ENCODE results near the gene ZDHHC11.
A peak's percentile ranks its signal among the peaks of the same experiment; 100 is the strongest.
"Not testable (repeated sequence)": the region's sequence is repeated elsewhere in the genome, so short reads cannot be mapped to it uniquely, and the experiment has no call there.

The ZDHHC11 gene

DNA sequence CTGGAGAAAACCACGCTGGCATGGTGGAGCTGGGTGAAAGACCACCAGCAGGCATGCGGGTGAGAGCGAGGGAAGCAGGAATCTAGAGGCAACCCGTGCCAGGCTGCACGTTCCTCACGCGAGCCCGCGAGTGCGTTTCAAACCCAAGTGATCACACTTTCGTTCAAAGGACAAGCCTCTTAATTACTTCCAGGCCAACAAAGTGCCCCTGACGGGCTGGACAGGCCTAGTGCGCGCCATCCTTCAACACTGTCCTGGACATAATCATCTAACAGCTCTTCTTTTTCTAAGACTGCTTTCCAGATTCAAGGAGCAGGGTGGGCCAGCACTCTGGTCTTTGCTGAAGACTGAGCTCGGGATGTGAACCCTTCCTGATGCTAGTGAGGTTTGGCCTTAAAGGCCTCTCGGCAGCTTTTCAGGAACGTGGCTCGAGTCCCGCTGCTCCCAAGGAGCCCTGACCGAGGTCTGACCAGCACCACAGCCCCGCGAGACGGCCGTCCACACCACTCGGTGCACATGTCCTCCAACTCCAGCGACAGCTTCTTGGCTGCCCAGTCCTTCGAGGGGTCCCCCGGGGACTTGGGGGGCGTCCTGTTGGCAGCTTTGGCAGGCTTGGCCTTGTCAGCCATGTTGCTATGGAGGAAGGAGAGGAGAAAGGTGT is 81.2 kb downstream of the ZDHHC11 start:
- not testable (repeated sequence) for H3K27ac ChIP-seq (ENCODE audit: low read depth, low read length); H3K14ac ChIP-seq (ENCODE audit: low read length); H2AK5ac ChIP-seq (ENCODE audit: low read length); H3K4me1 ChIP-seq (ENCODE audit: control insufficient read depth in 1 of 2, insufficient read depth in 2 of 2, low read length in 2 of 2); H3K4me3 ChIP-seq (ENCODE audit: low read depth, low read length); H2AFZ ChIP-seq (ENCODE audit: insufficient read depth, low read length, poor library complexity); H3K9ac ChIP-seq (ENCODE audit: low read length); H4K91ac ChIP-seq (ENCODE audit: low read depth, low read length); H2BK5ac ChIP-seq (ENCODE audit: low read depth, low read length, poor library complexity); H3K4me2 ChIP-seq (ENCODE audit: low read length); H2BK12ac ChIP-seq (ENCODE audit: low read length); H4K8ac ChIP-seq (ENCODE audit: low read depth, low read length); DNase-seq; H3K27me3 ChIP-seq (ENCODE audit: insufficient read depth, low read length); H3K79me2 ChIP-seq (ENCODE audit: control insufficient read depth, insufficient read depth, low read length, poor library complexity); H2BK120ac ChIP-seq (ENCODE audit: insufficient read depth, low read length, poor library complexity); H3K23ac ChIP-seq (ENCODE audit: low read length); H4K12ac ChIP-seq (ENCODE audit: low read depth, low read length); H3K36me3 ChIP-seq (ENCODE audit: control insufficient read depth in 1 of 2, insufficient read depth in 2 of 2, low read length in 2 of 2); H3K79me1 ChIP-seq (ENCODE audit: low read length); H3K4ac ChIP-seq (ENCODE audit: low read depth, low read length); H3K18ac ChIP-seq (ENCODE audit: low read length)
- no CpG with 5 or more reads among the region's 29 CpGs for WGBS (ENCODE audit: extremely low coverage, insufficient coverage, insufficient read length)
- peaks cover 16% of the 10 kb centered on the region for H3K9me3 ChIP-seq (ENCODE audit: insufficient read depth, low read depth, low read length)

DNA sequence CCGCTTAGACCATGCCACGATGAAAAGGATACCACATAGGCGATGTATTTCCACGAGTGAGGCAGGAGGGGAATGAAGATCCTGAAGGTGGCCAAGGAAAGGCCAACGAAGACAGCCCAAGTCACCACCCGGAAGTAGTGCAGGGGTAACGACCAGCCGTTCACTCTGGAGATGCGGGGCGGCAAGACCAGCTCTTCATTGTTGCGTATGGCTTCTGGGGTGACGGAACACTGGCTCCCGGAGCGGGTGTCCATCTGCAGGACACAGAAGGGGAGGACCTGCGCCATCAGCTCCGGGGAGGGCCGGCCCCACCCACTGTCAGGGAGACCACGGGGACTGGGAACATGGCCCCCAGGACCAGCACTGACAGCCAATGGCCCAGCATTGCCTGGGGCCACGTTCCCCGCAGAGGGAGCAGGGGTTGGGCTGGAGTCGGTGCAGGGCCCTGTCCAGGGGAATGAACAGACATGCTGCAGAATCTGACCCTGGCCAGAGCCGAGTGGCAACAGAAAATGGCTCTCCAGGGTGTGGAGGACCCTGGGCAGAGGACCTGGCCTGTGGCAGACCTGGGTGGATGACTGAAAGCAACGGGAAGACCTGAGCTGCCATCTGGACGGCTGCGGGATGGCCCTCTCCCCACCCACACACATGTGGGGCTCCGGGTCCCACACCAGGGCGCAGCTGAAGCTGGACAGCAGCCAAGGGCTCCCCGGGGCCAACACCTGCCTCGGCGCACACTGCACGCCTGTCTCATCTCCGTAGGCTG is 83.9 kb downstream of the ZDHHC11 start:
- H2BK12ac ChIP-seq (ENCODE audit: low read length): no peak overlapping the region
- H3K27ac ChIP-seq (ENCODE audit: low read depth, low read length): no peak overlapping the region
- no peak overlapping the region for H2AK5ac ChIP-seq (ENCODE audit: low read length)
- no peak overlapping the region for H3K4ac ChIP-seq (ENCODE audit: low read depth, low read length)
- H4K91ac ChIP-seq (ENCODE audit: low read depth, low read length): no peak overlapping the region
- H4K12ac ChIP-seq (ENCODE audit: low read depth, low read length): no peak overlapping the region
- no peaks in the 10 kb centered on the region for H3K27me3 ChIP-seq (ENCODE audit: insufficient read depth, low read length)
- H3K79me2 ChIP-seq (ENCODE audit: control insufficient read depth, insufficient read depth, low read length, poor library complexity): no peaks in the 10 kb centered on the region
- no peak overlapping the region for H3K14ac ChIP-seq (ENCODE audit: low read length)
- H3K9ac ChIP-seq (ENCODE audit: low read length): no peak overlapping the region
- no peak for DNase-seq
- H3K4me1 ChIP-seq (ENCODE audit: control insufficient read depth in 1 of 2, insufficient read depth in 2 of 2, low read length in 2 of 2): no peaks in the 10 kb centered on the region
- peaks cover 28% of the 10 kb centered on the region for H3K9me3 ChIP-seq (ENCODE audit: insufficient read depth, low read depth, low read length)
- H3K18ac ChIP-seq (ENCODE audit: low read length): no peak overlapping the region
- WGBS (ENCODE audit: extremely low coverage, insufficient coverage, insufficient read length): no CpG with 5 or more reads among the region's 32 CpGs
- H3K4me3 ChIP-seq (ENCODE audit: low read depth, low read length): peak overlapping the region; percentile 8
- H3K4me2 ChIP-seq (ENCODE audit: low read length): no peak overlapping the region
- no peaks in the 10 kb centered on the region for H3K79me1 ChIP-seq (ENCODE audit: low read length)
- H3K36me3 ChIP-seq (ENCODE audit: control insufficient read depth in 1 of 2, insufficient read depth in 2 of 2, low read length in 2 of 2): no peaks in the 10 kb centered on the region
- no peak overlapping the region for H4K8ac ChIP-seq (ENCODE audit: low read depth, low read length)
- no peak overlapping the region for H2BK120ac ChIP-seq (ENCODE audit: insufficient read depth, low read length, poor library complexity)
- no peak overlapping the region for H2AFZ ChIP-seq (ENCODE audit: insufficient read depth, low read length, poor library complexity)
- H3K23ac ChIP-seq (ENCODE audit: low read length): no peak overlapping the region
- no peak overlapping the region for H2BK5ac ChIP-seq (ENCODE audit: low read depth, low read length, poor library complexity)

DNA sequence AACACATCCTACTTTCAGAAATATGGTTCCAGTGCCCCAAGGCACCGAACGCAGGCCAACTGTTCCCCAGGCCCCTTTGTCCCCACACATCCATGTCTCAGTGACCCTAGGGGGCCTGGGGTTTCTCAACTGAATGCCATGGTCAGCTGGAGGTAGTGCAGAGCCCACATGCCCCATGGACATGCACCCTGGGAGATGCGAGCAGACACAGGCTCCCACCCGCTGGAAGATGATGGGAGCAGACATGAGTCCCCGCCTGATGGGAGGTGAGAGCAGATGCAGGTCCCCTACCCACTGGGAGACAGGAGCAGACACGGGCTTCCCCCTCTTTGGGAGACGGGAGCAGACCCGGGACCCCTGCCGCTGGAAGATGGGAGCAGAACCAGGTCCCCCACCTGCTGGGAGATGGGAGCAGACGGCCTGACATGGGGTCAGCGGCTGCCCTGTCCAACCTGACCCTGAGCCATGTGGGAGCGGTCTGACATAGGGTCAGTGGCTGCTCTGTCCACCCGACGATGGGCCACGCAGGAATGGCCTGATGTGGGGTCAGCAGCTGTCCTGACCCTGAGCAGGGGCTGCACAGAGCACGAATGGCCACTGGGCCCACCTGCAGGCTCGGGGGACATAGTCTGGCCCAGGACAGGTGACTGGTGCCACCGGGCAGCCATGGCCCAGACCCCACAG is 84.7 kb downstream of the ZDHHC11 start:
- no peak overlapping the region for H4K12ac ChIP-seq (ENCODE audit: low read depth, low read length)
- WGBS (ENCODE audit: extremely low coverage, insufficient coverage, insufficient read length): no CpG with 5 or more reads among the region's 18 CpGs
- no peak overlapping the region for H2BK12ac ChIP-seq (ENCODE audit: low read length)
- no peaks in the 10 kb centered on the region for H3K27me3 ChIP-seq (ENCODE audit: insufficient read depth, low read length)
- no peaks in the 10 kb centered on the region for H3K4me1 ChIP-seq (ENCODE audit: control insufficient read depth in 1 of 2, insufficient read depth in 2 of 2, low read length in 2 of 2)
- no peak overlapping the region for H2BK120ac ChIP-seq (ENCODE audit: insufficient read depth, low read length, poor library complexity)
- no peaks in the 10 kb centered on the region for H3K79me2 ChIP-seq (ENCODE audit: control insufficient read depth, insufficient read depth, low read length, poor library complexity)
- no peak overlapping the region for H3K18ac ChIP-seq (ENCODE audit: low read length)
- no peak overlapping the region for H3K4ac ChIP-seq (ENCODE audit: low read depth, low read length)
- H3K4me3 ChIP-seq (ENCODE audit: low read depth, low read length): no peak overlapping the region
- no peak overlapping the region for H3K4me2 ChIP-seq (ENCODE audit: low read length)
- no peak overlapping the region for H4K8ac ChIP-seq (ENCODE audit: low read depth, low read length)
- peaks cover 33% of the 10 kb centered on the region for H3K9me3 ChIP-seq (ENCODE audit: insufficient read depth, low read depth, low read length)
- no peak overlapping the region for H3K14ac ChIP-seq (ENCODE audit: low read length)
- no peak overlapping the region for H4K91ac ChIP-seq (ENCODE audit: low read depth, low read length)
- no peaks in the 10 kb centered on the region for H3K36me3 ChIP-seq (ENCODE audit: control insufficient read depth in 1 of 2, insufficient read depth in 2 of 2, low read length in 2 of 2)
- no peak overlapping the region for H3K9ac ChIP-seq (ENCODE audit: low read length)
- H2BK5ac ChIP-seq (ENCODE audit: low read depth, low read length, poor library complexity): no peak overlapping the region
- DNase-seq: no peak
- no peaks in the 10 kb centered on the region for H3K79me1 ChIP-seq (ENCODE audit: low read length)
- H3K27ac ChIP-seq (ENCODE audit: low read depth, low read length): no peak overlapping the region
- H2AK5ac ChIP-seq (ENCODE audit: low read length): no peak overlapping the region
- H2AFZ ChIP-seq (ENCODE audit: insufficient read depth, low read length, poor library complexity): no peak overlapping the region
- no peak overlapping the region for H3K23ac ChIP-seq (ENCODE audit: low read length)

- no peak overlapping the region for H2BK5ac ChIP-seq (ENCODE audit: low read depth, low read length, poor library complexity)
- H4K91ac ChIP-seq (ENCODE audit: low read depth, low read length): no peak overlapping the region
- H3K4ac ChIP-seq (ENCODE audit: low read depth, low read length): no peak overlapping the region
- H3K27ac ChIP-seq (ENCODE audit: low read depth, low read length): no peak overlapping the region
- no peak overlapping the region for H4K12ac ChIP-seq (ENCODE audit: low read depth, low read length)
- no peak overlapping the region for H3K14ac ChIP-seq (ENCODE audit: low read length)
- no peaks in the 10 kb centered on the region for H3K79me1 ChIP-seq (ENCODE audit: low read length)
- no peak overlapping the region for H2AFZ ChIP-seq (ENCODE audit: insufficient read depth, low read length, poor library complexity)
- H3K36me3 ChIP-seq (ENCODE audit: control insufficient read depth in 1 of 2, insufficient read depth in 2 of 2, low read length in 2 of 2): no peaks in the 10 kb centered on the region
- H3K27me3 ChIP-seq (ENCODE audit: insufficient read depth, low read length): no peaks in the 10 kb centered on the region
- H3K18ac ChIP-seq (ENCODE audit: low read length): no peak overlapping the region
- peaks cover 34% of the 10 kb centered on the region for H3K9me3 ChIP-seq (ENCODE audit: insufficient read depth, low read depth, low read length)
- no peaks in the 10 kb centered on the region for H3K79me2 ChIP-seq (ENCODE audit: control insufficient read depth, insufficient read depth, low read length, poor library complexity)
- DNase-seq: no peak
- H3K4me3 ChIP-seq (ENCODE audit: low read depth, low read length): no peak overlapping the region
- no CpG with 5 or more reads among the region's 31 CpGs for WGBS (ENCODE audit: extremely low coverage, insufficient coverage, insufficient read length)
- H4K8ac ChIP-seq (ENCODE audit: low read depth, low read length): no peak overlapping the region
- H2AK5ac ChIP-seq (ENCODE audit: low read length): no peak overlapping the region
- no peak overlapping the region for H2BK120ac ChIP-seq (ENCODE audit: insufficient read depth, low read length, poor library complexity)
- peaks cover 1% of the 10 kb centered on the region in 2 experiments for H3K4me1 ChIP-seq (ENCODE audit: control insufficient read depth in 1 of 2, insufficient read depth in 2 of 2, low read length in 2 of 2)
- H3K4me2 ChIP-seq (ENCODE audit: low read length): no peak overlapping the region
- H3K23ac ChIP-seq (ENCODE audit: low read length): no peak overlapping the region
- no peak overlapping the region for H2BK12ac ChIP-seq (ENCODE audit: low read length)
- H3K9ac ChIP-seq (ENCODE audit: low read length): peak overlapping the region; percentile 13
These were observed 86.6 kb downstream of the ZDHHC11 start for GRCh38 chr5:763998-764781.
